Type B pancreatic cell (in vitro differentiated cells): ENCODE data around the gene KLF12. TPM values are rescaled to one million over a fixed set of nuclear protein-coding genes. Genes with fewer than 3 reads are reported as not detected.

Source experiments
- DNase-seq: peaks from one replicate; pipeline ENCODE4 v3.0.0; 2021; ENCODE audit warnings: mixed read lengths; ENCODE audit not compliant: unreplicated experiment; ENCODE audit errors: extremely low spot score
- H3K27ac Mint-ChIP-seq: 2 replicates; pipeline ENCODE4 v1.8.0; 2021; ENCODE audit warnings: mild to moderate bottlenecking, mixed read lengths
- H3K27me3 Mint-ChIP-seq: 2 replicates; pipeline ENCODE4 v1.8.0; 2021; ENCODE audit warnings: mixed read lengths
- H3K36me3 Mint-ChIP-seq: 2 replicates; pipeline ENCODE4 v1.8.0; 2021; ENCODE audit warnings: mixed read lengths
- H3K4me1 Mint-ChIP-seq: one replicate; pipeline ENCODE4 v1.8.0; 2021; ENCODE audit warnings: mixed read lengths; ENCODE audit not compliant: unreplicated experiment
- H3K4me3 Mint-ChIP-seq: 2 replicates; pipeline ENCODE4 v1.8.0; 2021; ENCODE audit warnings: mild to moderate bottlenecking, mixed read lengths
- H3K9me3 Mint-ChIP-seq: 2 replicates; pipeline ENCODE4 v1.8.0; 2021; ENCODE audit warnings: mixed read lengths
- CTCF ChIP-seq: fragments of 200-600 bp; sonication (generic); conservative IDR thresholded peaks from 2 replicates; pipeline ENCODE4 v1.5.0; 2021; ENCODE audit warnings: antibody characterized with exemption, mild to moderate bottlenecking
- total RNA-seq: library from RNA; stranded (reverse); gene quantifications from 2 replicates; pipeline ENCODE4 v1.2.1, GENCODE V29; 2021; ENCODE audit warnings: low replicate concordance

KLF12 gene
- total RNA-seq, 1 donor from 2014 or later = 30.2 TPM

- no peaks in the 10 kb centered on the region for H3K36me3 Mint-ChIP-seq
Observed at GRCh38 chr13:74136084-74136658, 2.0 kb upstream of the KLF12 start.

GRCh38 chr13:74135326-74136083 is 1.3 kb upstream of the KLF12 start:
- no peak for TF ChIP-seq CTCF
- peak; percentile 88 for DNase-seq
- H3K27ac Mint-ChIP-seq = no peak overlapping the region
- peaks cover 3% of the 10 kb centered on the region for H3K27me3 Mint-ChIP-seq
- no peaks in the 10 kb centered on the region for H3K36me3 Mint-ChIP-seq
- peaks cover 17% of the 10 kb centered on the region for H3K4me1 Mint-ChIP-seq
- no peaks in the 10 kb centered on the region for H3K9me3 Mint-ChIP-seq
- H3K4me3 Mint-ChIP-seq = peak overlapping the region; percentile 73

More at GRCh38 chr13:74136084-74136658, 2.0 kb upstream of the KLF12 start:
- Mint-ChIP-seq H3K27me3 (peaks cover 3% of the 10 kb centered on the region), H3K27ac (no peak overlapping the region), H3K9me3 (no peaks in the 10 kb centered on the region), H3K4me1 (peaks cover 12% of the 10 kb centered on the region), H3K4me3 (no peak overlapping the region)
- no peak for TF ChIP-seq CTCF
- peak; percentile 68 for DNase-seq

GRCh38 chr13:74134777-74135325 is 647 bp upstream of the KLF12 start:
- DNase-seq = peak; percentile 85

GRCh38 chr13:74133657-74134201 is 475 bp downstream of the KLF12 start:
- H3K9me3 Mint-ChIP-seq = no peaks in the 10 kb centered on the region
- H3K27ac Mint-ChIP-seq = peak overlapping the region; percentile 98
- H3K27me3 Mint-ChIP-seq = peaks cover 3% of the 10 kb centered on the region
- peak; percentile 90 for DNase-seq
- H3K36me3 Mint-ChIP-seq = no peaks in the 10 kb centered on the region
- peak overlapping the region; percentile 100 for H3K4me3 Mint-ChIP-seq
- H3K4me1 Mint-ChIP-seq = peaks cover 26% of the 10 kb centered on the region
- TF ChIP-seq CTCF = no peak

More at GRCh38 chr13:74134777-74135325, 647 bp upstream of the KLF12 start:
- TF ChIP-seq CTCF = no peak
- Mint-ChIP-seq H3K27me3 (peaks cover 3% of the 10 kb centered on the region), H3K27ac (no peak overlapping the region), H3K9me3 (no peaks in the 10 kb centered on the region), H3K4me3 (peak overlapping the region; percentile 82), H3K4me1 (peaks cover 18% of the 10 kb centered on the region), H3K36me3 (no peaks in the 10 kb centered on the region)

- DNase-seq = peak; percentile 72
- peaks cover 3% of the 10 kb centered on the region for H3K27me3 Mint-ChIP-seq
- H3K36me3 Mint-ChIP-seq = no peaks in the 10 kb centered on the region
- peaks cover 33% of the 10 kb centered on the region for H3K4me1 Mint-ChIP-seq
- H3K9me3 Mint-ChIP-seq = no peaks in the 10 kb centered on the region
- H3K27ac Mint-ChIP-seq = peak overlapping the region; percentile 98
- no peak for TF ChIP-seq CTCF
- peak overlapping the region; percentile 100 for H3K4me3 Mint-ChIP-seq
Observed at GRCh38 chr13:74132776-74133656, 1.2 kb downstream of the KLF12 start.
